Activated CD8-positive, alpha-beta memory T cell treated with anti-CD3 and anti-CD28 coated beads for 24 hours (primary cell): ENCODE measurements around the gene EFNA5.

Source experiments
- DNase-seq: peaks from one replicate; pipeline ENCODE4 v3.0.0-alpha.2; 2020

Gene EFNA5

GRCh38 chr5:107385708-107386107, 285.0 kb downstream of the EFNA5 start:
- DNase-seq: no peak

GRCh38 chr5:107384256-107384655, 286.5 kb downstream of the EFNA5 start:
- DNase-seq: no peak

- DNase-seq: no peak
Observed at GRCh38 chr5:107383414-107383813, 287.3 kb downstream of the EFNA5 start.

- DNase-seq: no peak
Observed at GRCh38 chr5:107381189-107381856, 289.4 kb downstream of the EFNA5 start.

- no peak for DNase-seq
Observed at GRCh38 chr5:107380654-107381053, 290.1 kb downstream of the EFNA5 start.

GRCh38 chr5:107378218-107378899, 292.4 kb downstream of the EFNA5 start:
- DNase-seq: no peak

- DNase-seq: no peak
Observed at GRCh38 chr5:107377277-107377609, 293.5 kb downstream of the EFNA5 start.

- no peak for DNase-seq
Observed at GRCh38 chr5:107376546-107377276, 294.0 kb downstream of the EFNA5 start.

- DNase-seq: no peak
Observed at GRCh38 chr5:107373549-107374263, 297.0 kb downstream of the EFNA5 start.

- DNase-seq: no peak
Observed at GRCh38 chr5:107372723-107373450, 297.9 kb downstream of the EFNA5 start.

- DNase-seq: no peak
Observed at GRCh38 chr5:107370396-107370968, 300.3 kb downstream of the EFNA5 start.

GRCh38 chr5:107369622-107370021, 301.1 kb downstream of the EFNA5 start:
- DNase-seq: no peak

- no peak for DNase-seq
Observed at GRCh38 chr5:107368615-107369014, 302.1 kb downstream of the EFNA5 start.

- no peak for DNase-seq
Observed at GRCh38 chr5:107367939-107368338, 302.8 kb downstream of the EFNA5 start.

GRCh38 chr5:107367480-107367879, 303.3 kb downstream of the EFNA5 start:
- DNase-seq: no peak

GRCh38 chr5:107365320-107366109, 305.2 kb downstream of the EFNA5 start:
- no peak for DNase-seq

- no peak for DNase-seq
Observed at GRCh38 chr5:107364443-107365319, 306.1 kb downstream of the EFNA5 start.

GRCh38 chr5:107363768-107364167, 307.0 kb downstream of the EFNA5 start:
- DNase-seq: no peak

- DNase-seq: no peak
Observed at GRCh38 chr5:107361945-107362344, 308.8 kb downstream of the EFNA5 start.

GRCh38 chr5:107359916-107360234, 310.9 kb downstream of the EFNA5 start:
- DNase-seq: no peak
